Stromal cell of bone marrow (primary cell): ENCODE measurements around the gene ADAMTS4.

Experiments used
- DNase-seq: peaks from one replicate; pipeline ENCODE4 v3.0.0-alpha.2; 2012; ENCODE audit warnings: low read depth

The ADAMTS4 gene

DNA sequence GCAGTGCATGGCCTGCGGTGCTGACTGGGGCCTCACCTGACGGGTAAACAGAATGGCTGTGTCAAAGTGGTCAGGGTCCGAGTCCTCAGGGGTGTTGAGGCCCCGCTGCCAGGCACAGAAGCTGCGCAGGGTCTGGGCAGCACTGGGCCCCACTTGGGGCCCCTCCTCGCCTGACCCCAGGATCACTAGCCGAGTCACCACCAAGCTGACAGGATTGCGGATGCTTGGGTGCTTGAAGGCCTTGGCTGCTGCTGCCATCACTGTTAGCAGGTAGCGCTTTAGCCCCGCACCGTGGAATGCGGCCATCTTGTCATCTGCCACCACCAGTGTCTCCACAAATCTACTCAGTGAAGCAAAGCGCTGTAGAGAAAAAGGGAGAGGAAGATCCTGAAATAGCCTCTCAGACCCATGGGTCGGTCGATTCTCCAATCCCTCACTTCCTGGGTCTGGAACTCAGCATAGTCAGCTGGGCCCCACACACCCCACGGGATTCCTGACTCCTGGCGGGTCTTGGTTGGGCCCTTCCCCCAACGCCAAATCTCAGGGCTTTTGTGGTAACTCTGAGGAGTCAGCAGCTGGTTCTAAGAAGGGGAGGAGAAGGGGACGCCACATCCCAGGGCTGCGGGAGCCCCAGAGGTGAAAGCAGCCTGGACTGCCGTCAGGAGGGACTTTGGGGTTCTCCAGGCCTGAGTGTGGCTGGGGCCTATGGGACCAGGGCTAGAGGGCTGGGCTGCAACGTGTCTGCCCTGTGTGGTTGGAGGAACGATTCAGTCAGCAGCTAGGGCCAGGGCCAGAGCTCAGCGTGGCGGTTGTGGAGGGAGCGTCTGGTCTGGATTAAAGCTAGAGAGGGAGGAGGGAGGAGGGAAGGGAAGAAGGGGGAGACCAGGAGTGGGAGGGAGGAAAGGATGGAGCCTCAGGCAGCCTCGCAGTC is 2.1 kb downstream of the ADAMTS4 start:
- peak; percentile 87 for DNase-seq

DNA sequence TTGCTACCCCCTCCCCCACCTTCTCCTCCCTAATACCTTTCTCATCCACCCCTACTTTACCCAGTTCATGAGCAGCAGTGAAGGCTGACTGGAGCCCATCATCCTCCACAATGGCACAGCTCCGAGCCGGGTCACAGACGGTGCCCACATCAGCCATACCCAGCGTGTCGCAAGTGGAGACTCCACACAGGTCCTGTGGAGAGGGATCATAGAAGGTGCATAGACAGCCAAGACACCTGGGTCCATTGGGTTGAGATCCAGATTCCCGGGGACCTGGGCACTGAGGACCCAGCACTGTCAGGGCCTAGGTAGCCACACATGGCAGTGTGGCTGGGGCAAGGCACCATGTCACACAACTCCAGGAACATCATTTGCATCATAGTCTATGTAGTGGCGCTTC is 2.7 kb downstream of the ADAMTS4 start:
- DNase-seq = no peak

DNA sequence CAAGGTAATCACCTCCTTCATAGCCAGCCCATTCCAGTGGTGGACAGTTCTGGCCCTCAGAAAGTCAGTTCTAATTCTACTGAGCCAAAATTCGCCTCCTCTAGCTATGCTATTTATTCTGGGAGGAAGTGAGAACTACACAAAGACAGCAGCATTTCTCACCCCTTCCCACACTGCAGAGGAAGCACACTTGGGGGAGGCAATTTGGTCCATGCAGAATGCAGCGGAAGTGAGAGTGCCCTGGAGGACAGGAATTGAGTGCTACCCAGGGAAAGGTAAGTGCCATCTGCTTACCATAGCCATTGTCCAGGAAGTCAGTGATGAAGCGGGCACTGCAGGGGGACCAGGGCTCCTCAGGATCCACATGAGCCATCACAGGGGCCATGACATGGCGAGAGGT is 3.7 kb downstream of the ADAMTS4 start:
- DNase-seq = no peak

DNA sequence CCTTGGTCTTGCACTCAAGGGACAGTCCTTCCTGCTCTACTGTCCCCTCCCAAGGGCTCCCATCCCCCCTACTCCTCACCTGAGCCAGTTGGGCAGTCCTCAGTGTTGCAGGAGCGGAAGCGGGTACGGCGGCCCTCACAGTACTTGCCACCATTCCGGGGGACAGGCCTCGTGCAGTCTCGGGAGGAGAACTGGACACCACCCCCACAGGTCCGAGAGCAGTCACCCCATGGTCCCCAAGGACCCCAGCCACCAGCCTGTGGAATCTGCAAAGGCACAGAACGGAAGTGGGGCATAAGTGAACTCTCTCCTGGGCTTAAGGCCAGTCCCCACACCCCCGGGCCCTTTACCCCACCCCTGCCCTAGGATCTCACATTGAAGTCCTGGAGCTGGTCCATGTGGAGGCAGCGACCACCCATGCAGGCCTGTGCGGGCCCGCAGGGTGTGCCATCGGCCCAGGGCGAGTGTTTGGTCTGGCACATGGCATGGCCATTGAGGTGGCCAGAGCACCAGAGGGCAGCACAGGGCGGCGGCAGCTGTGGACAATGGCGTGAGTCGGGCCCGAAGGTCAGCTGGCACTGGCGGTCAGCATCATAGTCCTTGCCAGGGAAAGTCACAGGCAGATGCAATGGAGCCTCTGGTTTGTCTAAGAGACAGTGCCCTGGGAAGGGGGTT is 5.2 kb downstream of the ADAMTS4 start:
- no peak for DNase-seq

DNA sequence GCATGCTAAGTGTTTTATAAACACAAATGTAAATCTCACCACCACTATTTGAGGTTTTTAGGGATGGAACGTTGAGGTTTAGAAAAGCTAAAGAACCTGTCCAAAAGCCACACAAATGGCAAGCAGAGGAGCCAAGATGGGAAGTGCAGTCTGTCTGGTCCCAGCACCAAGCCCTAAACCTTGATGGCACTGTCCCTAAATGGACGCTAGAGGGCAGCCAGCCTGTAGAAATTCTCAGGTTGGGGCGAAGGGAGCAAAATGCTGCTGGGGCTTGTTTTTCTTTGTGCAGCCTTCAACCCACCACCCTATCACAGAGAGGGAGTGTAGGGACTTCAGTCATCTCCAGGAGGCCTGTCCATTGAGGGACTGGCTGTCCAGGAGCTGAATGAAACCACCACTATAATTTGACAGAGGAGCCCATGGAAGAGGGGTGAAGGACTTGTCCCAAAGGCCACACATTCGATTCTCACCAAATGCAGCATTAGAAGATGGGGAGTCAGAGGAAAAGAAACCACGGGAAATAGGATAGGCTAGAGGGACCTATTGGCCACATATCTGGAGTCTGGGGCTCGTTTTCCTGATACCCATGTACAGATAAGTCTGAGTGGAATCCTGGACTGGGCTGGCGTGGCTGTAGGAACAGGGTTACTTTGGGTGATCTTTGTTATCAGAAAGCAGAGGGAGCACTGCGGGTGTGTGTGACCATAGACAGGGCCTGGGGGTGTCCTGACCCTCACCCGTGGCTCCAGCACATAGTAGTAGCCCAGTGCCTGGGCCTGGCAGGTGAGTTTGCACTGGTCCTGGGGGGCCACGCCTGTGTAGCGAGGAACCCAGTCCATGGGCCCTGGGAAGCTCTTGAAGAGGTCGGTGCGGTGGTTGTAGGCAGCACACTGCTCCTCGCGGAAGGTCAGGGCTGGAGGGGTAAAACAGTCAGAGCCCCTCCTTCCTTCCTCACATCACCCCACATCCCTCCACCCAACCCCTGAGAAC is 6.1 kb downstream of the ADAMTS4 start:
- DNase-seq = no peak

DNA sequence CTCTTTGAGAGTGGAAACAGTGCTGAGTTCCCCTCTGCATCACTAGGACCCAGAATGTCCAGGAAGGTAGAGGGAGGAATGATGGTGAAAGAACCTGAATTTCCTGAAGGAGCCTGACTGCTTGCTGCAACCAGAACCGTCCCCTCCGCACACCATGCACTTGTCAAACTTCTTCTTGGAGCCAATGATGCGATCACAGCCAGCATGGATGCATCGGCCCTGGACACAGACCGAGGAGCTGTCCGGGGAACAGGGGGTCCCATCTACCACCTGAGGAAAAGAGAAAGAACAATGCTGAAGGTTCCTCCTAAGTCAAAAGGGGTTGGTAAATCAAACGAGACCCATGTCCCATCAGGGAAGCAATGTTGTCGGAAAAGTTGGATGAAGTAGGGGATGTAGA is 6.9 kb downstream of the ADAMTS4 start:
- DNase-seq = no peak

DNA sequence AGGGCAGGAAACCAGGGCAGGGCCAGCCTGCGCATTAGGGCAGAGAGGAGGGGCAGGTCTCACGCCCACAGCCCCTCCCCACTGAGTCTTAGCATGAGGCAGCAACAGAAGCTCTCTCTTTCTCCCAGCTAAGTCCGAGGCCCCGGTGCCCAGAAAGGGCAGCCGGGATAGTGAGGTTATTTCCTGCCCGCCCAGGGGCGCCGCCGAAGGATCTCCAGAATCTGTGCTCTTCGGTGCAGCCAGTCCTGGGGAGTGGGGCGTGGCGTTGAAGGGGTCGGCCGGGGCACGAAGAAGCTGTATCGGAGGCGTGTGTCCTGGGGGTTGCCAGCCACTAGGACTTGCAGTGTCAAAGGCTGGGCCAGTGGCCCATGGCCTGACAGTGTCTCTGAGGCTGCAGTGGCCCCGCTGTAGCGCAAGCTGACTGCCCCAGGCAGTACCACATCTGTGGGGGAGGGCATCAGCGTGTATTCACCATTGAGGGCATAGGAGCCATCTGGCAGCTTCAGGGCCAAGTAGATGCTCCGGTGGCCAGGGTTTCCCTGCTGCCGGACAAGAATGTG is 7.8 kb downstream of the ADAMTS4 start:
- DNase-seq = no peak

DNA sequence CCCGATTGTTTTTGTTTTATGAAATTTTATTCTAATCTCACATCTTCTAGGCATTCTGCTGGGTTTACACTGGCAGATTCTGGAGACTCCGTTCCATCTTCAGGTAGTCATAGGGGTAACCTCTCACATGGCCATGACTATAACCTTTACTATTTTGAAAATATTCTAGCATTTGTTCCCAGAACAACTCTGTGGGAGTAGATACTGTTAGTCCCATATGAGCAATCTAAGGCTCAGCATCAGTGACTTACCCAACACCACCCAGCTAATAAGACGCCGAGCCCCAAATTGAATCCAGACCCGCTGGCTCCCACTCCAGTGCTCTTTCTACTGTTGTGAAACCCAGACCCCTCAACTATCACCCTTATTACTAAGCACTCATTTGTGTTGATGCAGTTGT is 9.8 kb downstream of the ADAMTS4 start:
- no peak for DNase-seq

DNA sequence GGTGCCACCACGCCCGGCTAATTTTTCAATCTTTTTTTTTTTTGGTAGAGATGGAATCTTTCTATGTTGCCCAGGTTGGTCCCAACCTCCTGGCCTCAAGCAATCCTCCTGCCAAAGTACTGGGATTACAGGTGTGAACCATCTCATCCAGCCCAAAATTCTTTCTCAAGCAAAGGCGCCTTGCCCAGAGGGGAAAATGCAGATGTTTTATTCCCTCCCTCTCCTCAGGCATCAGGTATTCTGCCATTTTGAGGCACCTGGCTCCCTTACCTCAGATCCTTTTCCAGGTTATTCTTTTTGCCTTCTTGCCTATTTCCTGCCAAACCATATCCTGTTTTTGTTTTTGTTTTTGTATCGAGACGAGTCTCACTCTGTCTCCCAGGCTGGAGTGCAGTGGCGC is 10.5 kb downstream of the ADAMTS4 start:
- no peak for DNase-seq

DNA sequence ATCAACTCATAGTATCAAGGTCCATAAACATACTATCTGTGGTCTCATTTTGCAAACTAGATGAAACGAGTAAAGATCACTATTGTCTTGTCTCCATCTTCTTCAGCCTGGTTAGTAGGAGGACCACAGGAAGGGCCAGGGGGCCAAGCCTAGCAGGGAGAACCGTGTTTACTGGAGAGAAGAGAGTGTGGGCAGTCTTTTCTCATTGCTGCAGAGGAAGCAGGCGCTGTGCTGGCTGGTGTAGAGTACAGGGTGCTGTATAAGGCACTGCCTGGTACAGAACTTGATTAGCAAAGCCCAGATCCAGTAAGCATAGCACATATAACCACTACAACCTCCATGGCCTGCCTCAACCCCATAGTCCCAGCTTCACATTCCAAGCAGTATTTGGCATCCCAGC is 11.5 kb downstream of the ADAMTS4 start:
- no peak for DNase-seq

DNA sequence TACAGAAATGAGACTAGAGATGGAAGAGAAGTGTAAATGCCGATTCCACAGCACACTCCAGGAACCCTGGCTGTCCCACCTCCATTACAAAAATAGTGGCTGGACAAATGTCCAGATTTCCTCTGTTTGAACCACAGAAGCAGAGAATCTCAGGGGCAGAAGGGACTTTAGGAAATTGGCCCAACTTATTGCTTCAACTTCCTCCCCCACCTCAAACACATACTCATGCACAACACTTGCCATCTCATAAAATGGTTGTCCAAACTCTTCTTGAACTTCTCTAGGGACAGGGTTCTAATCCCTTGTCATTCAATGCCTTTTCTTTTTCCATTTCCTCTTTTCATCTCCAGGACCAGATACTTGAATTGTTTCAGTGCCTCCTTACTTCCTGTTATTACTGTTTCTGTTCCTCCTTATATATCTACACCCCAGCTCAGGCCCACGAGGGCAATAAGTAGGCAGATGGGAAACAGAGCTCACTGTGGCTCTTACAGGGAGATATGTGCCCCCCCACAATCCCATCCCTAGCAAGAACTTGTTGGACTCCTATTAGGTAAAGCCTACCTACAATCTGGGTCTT is 13.0 kb downstream of the ADAMTS4 start:
- DNase-seq = no peak

DNA sequence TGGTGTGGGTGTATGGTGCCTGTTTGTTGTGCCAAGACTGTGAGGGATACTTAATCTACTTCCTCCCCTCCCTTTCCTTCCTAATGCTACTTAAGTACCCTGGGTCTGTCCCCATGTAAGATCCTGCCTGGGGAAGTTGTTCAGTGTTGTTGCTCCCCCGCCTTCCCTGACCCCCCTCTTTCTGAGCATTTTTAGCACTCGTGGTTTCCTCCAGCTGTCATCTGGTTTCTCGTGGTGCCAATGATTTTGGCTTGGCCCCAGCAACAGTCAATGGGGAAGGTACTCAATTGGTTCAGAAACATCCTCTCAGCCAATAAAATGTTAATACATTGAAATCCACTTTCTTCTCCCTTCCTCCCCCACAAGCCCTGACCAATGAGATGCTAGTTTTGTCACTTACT is 13.6 kb downstream of the ADAMTS4 start:
- peak; percentile 77 for DNase-seq

DNA sequence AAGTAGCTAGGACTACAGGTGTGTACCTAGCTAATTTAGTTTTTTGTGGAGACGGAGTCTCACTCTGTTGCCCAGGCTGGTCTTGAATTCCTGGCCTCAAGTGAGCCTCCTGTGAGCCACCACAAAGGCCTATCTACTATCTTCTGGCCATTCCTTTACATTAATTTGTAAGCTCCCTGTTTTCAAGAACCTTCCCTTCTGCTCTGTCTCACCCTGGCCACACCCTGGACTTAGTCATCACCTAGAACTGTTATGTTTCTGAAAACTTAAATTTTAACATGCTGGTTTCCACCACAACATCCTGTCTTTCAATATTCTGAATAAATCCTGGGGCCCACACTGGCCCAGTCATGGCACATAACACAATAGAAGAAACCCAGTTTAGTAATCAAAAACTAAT is 16.6 kb downstream of the ADAMTS4 start:
- no peak for DNase-seq

DNA sequence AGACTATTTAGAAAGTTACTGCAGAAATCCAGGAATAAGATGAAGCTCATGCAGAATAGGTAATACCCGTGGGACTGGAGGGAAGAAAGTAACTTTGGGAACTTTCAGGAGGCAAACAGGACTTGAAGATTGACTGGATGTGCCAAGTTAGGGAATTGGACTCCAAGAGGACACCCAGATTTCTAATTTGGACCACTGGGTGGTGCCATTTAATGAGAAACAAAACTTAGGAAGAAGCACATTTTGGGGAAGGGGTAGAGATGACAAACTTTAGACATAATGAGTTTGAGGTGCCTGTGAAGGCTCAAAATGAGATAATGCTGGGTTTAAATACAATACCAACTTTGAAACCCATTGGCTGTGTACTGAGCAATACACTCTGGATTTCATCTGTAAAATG is 18.2 kb downstream of the ADAMTS4 start:
- no peak for DNase-seq

DNA sequence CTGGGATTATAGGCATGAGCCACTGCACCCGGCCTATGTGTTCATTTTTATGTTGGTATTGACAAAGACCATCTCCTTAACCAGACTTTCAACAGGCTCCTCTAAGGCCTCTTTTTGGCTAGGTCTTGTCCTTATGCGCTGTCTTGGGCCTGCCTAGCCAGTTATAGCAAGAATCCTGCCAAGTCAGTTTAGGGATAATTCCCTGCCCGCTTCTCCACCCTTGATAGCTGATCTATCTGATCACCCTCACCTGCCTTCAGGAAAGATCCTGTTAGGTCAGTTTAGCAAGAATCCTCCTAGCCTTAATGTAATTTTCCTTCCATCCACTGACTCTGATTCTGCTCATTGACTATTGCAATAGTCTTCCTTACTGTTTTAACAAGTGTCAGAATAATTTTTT is 19.2 kb downstream of the ADAMTS4 start:
- no peak for DNase-seq

DNA sequence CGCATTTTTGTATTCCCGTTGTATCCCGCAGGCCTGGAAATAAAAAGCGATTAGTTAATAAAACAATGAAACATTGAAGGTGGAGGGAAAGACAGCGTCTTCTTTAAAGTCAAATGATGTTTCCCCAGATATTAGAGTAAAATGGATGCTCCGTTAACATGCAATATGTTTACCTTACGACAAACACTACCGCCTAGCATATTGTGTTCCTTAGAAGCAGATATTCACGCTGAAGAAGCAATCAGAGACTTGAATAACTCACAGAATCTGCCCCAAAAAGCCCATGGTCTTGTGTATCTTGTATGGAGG is 21.0 kb downstream of the ADAMTS4 start:
- DNase-seq = no peak

DNA sequence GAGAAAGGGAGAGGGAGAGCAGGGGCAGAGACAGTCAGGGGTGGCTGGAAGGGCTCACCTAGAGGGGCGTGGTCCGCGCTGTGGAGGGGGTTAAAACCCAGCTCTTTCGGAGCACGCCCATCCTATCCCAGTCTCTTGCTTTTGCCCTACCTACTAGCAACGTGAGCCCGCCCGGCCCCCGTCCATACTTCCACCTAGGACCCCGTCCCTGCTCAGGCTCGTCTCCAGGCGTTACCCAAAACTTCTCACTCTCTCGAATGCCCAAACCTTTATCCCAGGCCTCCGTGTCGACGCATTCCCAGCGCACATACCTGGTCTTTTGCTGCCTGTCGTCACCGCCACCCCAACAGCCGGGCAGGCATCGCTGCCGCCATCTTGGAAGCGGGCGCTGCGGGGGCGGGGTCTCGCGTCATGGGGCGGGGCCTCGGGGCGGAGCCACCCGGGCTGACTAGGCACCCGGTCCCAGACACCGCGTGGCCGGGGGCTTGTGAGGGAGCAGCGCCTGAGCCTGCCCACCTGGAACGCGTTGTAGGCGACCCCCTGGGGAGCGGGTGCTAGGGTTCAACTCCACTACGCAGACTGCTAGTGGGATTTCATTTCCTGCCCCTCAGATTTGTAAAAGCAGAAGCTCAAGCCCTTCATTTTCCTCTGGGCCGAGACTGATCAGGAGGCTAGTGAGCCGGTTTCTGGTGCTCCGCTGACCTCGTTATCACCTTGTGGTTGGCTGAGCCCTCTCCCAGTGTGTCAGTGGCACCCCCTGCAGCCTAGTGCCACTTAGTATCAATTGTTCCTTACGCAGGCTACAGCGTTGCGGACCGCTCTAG is 21.5 kb downstream of the ADAMTS4 start, which contains the start of gene B4GALT3:
B4GALT3 (minus strand) TSS at position 396 of the 824 bp plus-strand sequence. CDS start 1,447 bp downstream, outside the sequence.
- DNase-seq = no peak

DNA sequence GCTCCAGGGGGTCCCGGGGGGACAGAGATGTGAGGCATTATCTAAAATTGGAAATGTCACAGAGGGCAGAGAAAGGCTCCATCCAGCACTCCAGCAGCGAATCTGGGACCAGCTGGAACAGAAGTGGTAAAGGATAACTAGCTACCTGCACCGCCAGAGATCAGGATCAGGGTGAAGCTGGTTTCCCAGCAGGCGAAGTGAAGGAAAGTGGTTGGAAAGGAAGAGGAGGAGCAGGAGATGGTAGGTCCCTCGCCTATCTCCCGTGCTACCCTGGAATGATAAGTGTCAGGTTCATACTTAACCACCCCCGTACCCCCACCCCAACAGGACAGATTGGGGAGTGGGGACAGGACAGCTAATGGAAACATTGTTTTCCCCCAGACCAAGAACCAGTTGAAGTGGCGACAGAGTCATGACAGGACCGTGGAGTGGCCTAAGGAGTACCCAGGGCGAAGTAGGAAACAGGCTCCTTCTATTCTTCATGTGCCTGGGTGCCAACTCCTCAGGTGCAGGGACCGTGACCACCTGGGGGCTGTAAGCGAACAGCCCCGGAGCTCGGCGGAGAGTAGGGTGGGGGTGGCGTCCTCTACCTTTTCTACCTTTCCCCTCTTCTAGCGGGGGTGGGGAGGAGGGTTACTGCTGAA is 22.3 kb downstream of the ADAMTS4 start:
- DNase-seq = no peak

DNA sequence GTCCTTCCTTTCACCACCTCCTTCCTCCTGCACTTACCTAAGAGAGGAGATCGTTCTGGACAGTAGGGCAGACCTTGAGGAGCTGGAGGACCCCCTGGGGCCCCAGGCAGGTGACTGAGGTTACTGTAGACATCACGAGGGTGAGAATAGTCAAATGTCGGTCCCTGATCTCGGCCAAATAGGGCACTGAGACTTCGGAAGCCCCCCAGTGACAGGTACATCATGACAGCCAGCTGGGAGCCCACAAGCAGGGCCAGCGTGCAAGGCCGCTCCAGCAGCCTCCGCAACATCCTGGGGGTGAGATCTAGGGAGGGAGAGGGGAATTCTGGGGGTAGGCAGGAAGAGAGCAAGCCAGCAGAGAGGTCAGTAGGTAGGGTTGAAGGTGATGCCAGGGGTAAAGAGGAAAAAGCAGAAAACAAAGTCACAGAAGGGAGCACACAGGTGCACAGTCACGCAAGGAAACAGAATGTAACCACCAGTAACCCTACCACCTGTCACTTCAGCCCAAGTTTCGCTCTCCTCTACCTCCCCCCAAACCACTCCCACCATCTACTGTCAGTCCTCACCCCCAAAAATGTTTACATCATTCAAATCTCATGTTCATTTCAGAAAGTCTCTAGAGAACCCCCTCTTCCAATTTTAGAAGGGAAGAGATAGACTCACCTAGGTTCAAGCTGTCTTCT is 22.9 kb downstream of the ADAMTS4 start:
- DNase-seq = no peak

DNA sequence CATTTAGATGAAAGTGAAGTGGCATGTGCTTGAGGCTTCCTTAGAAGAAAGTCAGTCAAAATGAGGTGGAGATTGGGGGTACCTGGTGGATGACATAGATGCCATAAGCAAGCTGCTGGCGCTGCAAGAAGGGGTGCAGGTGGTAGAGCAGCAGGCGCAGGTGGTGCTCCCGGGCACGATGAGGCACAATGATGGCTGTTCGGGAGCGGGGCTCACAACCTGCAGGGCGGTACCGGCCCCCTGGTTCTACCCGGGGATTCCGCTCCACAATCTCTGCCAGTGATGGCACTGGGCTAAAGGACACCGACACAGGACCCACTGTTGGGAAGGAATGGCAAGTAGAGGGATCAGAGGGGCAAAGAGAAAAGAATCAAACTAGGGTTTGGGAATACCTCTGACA is 23.9 kb downstream of the ADAMTS4 start:
- no peak for DNase-seq
